GM21825 (cell line): ENCODE measurements around the gene HOGA1.
"Not testable (repeated sequence)": the region's sequence is repeated elsewhere in the genome, so short reads cannot be mapped to it uniquely, and the experiment has no call there.

Experiments
- ATAC-seq: cut with Tn5 transposase; IDR thresholded peaks from one replicate; pipeline ENCODE4 v1.9.1; 2021; ENCODE audit warnings: mild to moderate bottlenecking, moderate library complexity; ENCODE audit not compliant: unreplicated experiment

The HOGA1 gene

GRCh38 chr10:97644936-97645335, 60.7 kb downstream of the HOGA1 start:
- ATAC-seq: no peak

GRCh38 chr10:97647556-97647955, 63.4 kb downstream of the HOGA1 start:
- ATAC-seq: no peak

- peak; percentile 86 for ATAC-seq
Observed at GRCh38 chr10:97648562-97649404, 64.6 kb downstream of the HOGA1 start.

- not testable (repeated sequence) for ATAC-seq
Observed at GRCh38 chr10:97649405-97649750, 65.2 kb downstream of the HOGA1 start.

GRCh38 chr10:97650726-97651125, 66.5 kb downstream of the HOGA1 start:
- no peak for ATAC-seq

GRCh38 chr10:97651773-97652172, 67.6 kb downstream of the HOGA1 start:
- no peak for ATAC-seq

GRCh38 chr10:97656777-97657176, 72.6 kb downstream of the HOGA1 start:
- no peak for ATAC-seq

GRCh38 chr10:97659589-97659988, 75.4 kb downstream of the HOGA1 start:
- ATAC-seq: no peak
